ENCODE data around the gene ABHD14A. TPM values are rescaled to one million over a fixed set of nuclear protein-coding genes. Genes with fewer than 3 reads are reported as not detected.

The ABHD14A gene
- total RNA-seq, 1 donor from 2014 or later: 6.7 TPM

- no peak for DNase-seq (ENCODE audit: low read depth, low spot score)
These were observed 18.7 kb upstream of the ABHD14A start for GRCh38 chr3:51955893-51956770.

- no peak for DNase-seq (ENCODE audit: low read depth, low spot score)
These were observed 17.2 kb upstream of the ABHD14A start for GRCh38 chr3:51957520-51958205.

- no peak for DNase-seq (ENCODE audit: low read depth, low spot score)
These were observed 16.0 kb upstream of the ABHD14A start for GRCh38 chr3:51958603-51959521.

GRCh38 chr3:51959651-51960050 lies 15.2 kb upstream of the ABHD14A start:
- no peak for DNase-seq (ENCODE audit: low read depth, low spot score)

- no peak for DNase-seq (ENCODE audit: low read depth, low spot score)
These were observed 14.5 kb upstream of the ABHD14A start for GRCh38 chr3:51960386-51960785.

- DNase-seq (ENCODE audit: low read depth, low spot score): no peak
These were observed 13.9 kb upstream of the ABHD14A start for GRCh38 chr3:51961011-51961410.

GRCh38 chr3:51961602-51962569 lies 13.0 kb upstream of the ABHD14A start:
- no peak for DNase-seq (ENCODE audit: low read depth, low spot score)

- DNase-seq (ENCODE audit: low read depth, low spot score): no peak
These were observed 11.9 kb upstream of the ABHD14A start for GRCh38 chr3:51962854-51963530.

- DNase-seq (ENCODE audit: low read depth, low spot score): no peak
These were observed 10.9 kb upstream of the ABHD14A start for GRCh38 chr3:51963951-51964451.

GRCh38 chr3:51964521-51964920 lies 10.3 kb upstream of the ABHD14A start:
- DNase-seq (ENCODE audit: low read depth, low spot score): no peak

GRCh38 chr3:51966016-51966415 lies 8.8 kb upstream of the ABHD14A start:
- DNase-seq (ENCODE audit: low read depth, low spot score): no peak

GRCh38 chr3:51966486-51966885 lies 8.4 kb upstream of the ABHD14A start:
- no peak for DNase-seq (ENCODE audit: low read depth, low spot score)

- DNase-seq (ENCODE audit: low read depth, low spot score): no peak
These were observed 7.9 kb upstream of the ABHD14A start for GRCh38 chr3:51966922-51967383.

- no peak for DNase-seq (ENCODE audit: low read depth, low spot score)
These were observed 7.3 kb upstream of the ABHD14A start, which contains the start of gene PCBP4 for GRCh38 chr3:51967384-51968169. Gene PCBP4 (minus strand): TSS chr3:51967454. CDS start chr3:51961240, 6,214 bp downstream.

- no peak for DNase-seq (ENCODE audit: low read depth, low spot score)
These were observed 6.6 kb upstream of the ABHD14A start for GRCh38 chr3:51968170-51968775.

GRCh38 chr3:51968883-51969678 lies 5.8 kb upstream of the ABHD14A start:
- DNase-seq (ENCODE audit: low read depth, low spot score): no peak

- no peak for DNase-seq (ENCODE audit: low read depth, low spot score)
These were observed 5.0 kb upstream of the ABHD14A start for GRCh38 chr3:51969841-51970240.

Measured in pulmonary artery endothelial cell (primary cell).